Activated CD4-positive, alpha-beta T cell treated with anti-CD3 and anti-CD28 coated beads, Interleukin-2, amount 10 ng/mL, durations not matched to agents 24 days and 14 days (primary cell): Measurements from ENCODE around the gene SENP1. TPM values are rescaled to one million over a fixed set of nuclear protein-coding genes. Genes with fewer than 3 reads are reported as not detected.
A peak's percentile ranks its signal among the peaks of the same experiment; 100 is the strongest.
"Not testable (repeated sequence)": the region's sequence is repeated elsewhere in the genome, so short reads cannot be mapped to it uniquely, and the experiment has no call there.

Experiments used
- DNase-seq: peaks from one replicate; pipeline ENCODE4 v3.0.0; 2022
- H3K27ac Mint-ChIP-seq: one replicate; pipeline ENCODE4 v1.8.0; 2022; ENCODE audit warnings: mild to moderate bottlenecking, mixed read lengths
- H3K27me3 Mint-ChIP-seq: one replicate; pipeline ENCODE4 v1.8.0; 2022; ENCODE audit warnings: mixed read lengths
- H3K36me3 Mint-ChIP-seq: one replicate; pipeline ENCODE4 v1.8.0; 2022; ENCODE audit warnings: low read depth, mild to moderate bottlenecking, mixed read lengths
- H3K4me1 Mint-ChIP-seq: one replicate; pipeline ENCODE4 v1.8.0; 2021; ENCODE audit warnings: mixed read lengths
- H3K4me3 Mint-ChIP-seq: one replicate; pipeline ENCODE4 v1.8.0; 2022; ENCODE audit warnings: mild to moderate bottlenecking, moderate library complexity, mixed read lengths
- H3K9me3 Mint-ChIP-seq: one replicate; pipeline ENCODE4 v1.8.0; 2021; ENCODE audit warnings: mixed read lengths
- intact Hi-C: fragments of 100-400 bp; cut with micrococcal nuclease; formaldehyde crosslinking; loops from one replicate; pipeline ENCODE4 v1.15.1; 2023
- total RNA-seq: library from RNA; stranded (reverse); gene quantifications from 2 replicates; pipeline ENCODE4 v1.2.3, GENCODE V29; 2022

The SENP1 gene
- 55.4 and 58.6 TPM in 2 replicates for total RNA-seq

DNA sequence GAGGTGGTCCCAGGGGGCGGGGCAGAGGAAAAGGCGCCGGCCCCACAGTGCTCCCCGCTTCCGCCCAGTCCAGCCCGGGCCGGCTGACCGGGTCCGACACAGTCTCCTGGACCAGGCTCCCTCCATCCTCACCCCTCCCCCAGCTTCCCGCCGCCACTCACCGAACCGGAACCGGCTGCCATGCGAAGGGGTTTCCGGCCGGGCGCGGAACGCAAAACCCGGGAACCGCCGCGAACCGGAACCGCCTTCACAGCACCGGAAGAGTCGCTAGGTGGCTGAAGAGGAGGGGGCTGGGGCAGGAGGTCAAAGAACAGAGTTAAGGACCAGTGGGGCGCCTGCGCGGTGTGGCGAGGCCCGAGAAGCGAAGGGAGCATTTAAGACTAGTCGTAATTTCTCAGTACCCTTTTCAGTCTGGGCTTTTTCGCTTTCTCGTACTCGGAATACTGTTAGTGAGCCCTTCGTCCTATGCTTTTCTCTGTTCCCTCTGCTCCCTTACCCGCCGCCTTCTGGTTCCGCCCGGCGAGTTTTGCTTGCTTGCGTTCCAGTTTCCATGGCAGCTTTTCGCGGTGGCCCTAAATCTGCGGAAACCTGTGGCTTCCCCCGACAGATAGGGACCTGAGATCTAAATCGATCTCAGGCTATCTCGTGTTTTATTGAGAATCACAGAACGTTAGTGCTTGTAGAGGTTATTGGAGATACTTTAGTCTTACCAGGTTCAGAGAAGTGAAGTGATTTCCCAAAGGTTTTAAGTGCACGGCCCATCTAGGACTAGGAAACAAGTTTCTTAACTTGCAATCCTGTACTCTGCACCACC is at the start of gene SENP1:
Gene SENP1 (minus strand): TSS at position 213 of the 814 bp plus-strand sequence. CDS start 4,607 bp downstream, outside the sequence.
- peak; percentile 97 for DNase-seq
- H3K27ac Mint-ChIP-seq: peak within 1 kb of the TSS; percentile 95
- H3K36me3 Mint-ChIP-seq: peaks cover 8% of the 10 kb centered on the region

DNA sequence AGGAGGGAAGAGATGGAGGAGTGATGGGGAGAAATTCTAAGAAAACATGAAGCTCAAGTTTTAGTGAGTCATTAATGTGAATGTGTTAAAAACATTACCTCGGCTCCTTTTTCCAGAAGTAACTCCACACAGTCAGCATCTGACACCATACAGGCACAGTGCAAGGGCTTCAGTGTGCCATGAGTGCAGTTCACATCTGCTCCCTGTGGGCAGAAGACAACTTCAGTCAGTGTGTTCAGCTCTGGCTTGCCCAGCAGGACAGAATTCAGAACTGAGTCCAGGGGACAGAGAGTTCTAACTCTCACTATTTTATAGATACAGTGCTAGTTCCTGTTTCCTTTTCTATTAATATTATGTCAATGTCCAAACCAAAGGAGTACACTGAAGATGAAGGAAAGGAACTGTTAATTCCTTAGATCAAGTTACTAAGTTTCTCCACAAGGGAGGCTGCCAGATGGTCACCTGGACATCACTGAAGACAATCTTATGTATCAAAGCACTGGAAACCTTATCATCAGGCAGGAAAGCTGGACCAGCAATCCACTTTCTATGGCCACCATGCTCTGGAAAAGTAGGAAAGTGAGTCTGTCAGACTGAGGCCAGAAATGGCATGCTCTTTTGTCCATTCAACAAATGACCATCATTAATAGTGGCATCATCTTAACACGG is 45.4 kb upstream of the SENP1 start:
- H3K4me3 Mint-ChIP-seq: no peak overlapping the region
- peak overlapping the region; percentile 20 for H3K27ac Mint-ChIP-seq
- no peak for DNase-seq
- no peaks in the 10 kb centered on the region for H3K9me3 Mint-ChIP-seq
- H3K4me1 Mint-ChIP-seq: peaks cover 15% of the 10 kb centered on the region
- no peaks in the 10 kb centered on the region for H3K27me3 Mint-ChIP-seq
- H3K36me3 Mint-ChIP-seq: peaks cover 40% of the 10 kb centered on the region
- intact Hi-C loops: no loop called here

More for the DNA sequence above, at the start of gene SENP1:
- Mint-ChIP-seq H3K4me3 (peak within 1 kb of the TSS; percentile 97), H3K27me3 (peaks cover 6% of the 10 kb centered on the region), H3K9me3 (no peaks in the 10 kb centered on the region), H3K4me1 (peaks cover 39% of the 10 kb centered on the region)
- intact Hi-C loops: loop anchor here (1.0 to 5.0 kb wide), 7 partner anchors 13 to 891 kb away; partner anchors contain the start of genes ASB8, CCDC184, PFKM and VDR

DNA sequence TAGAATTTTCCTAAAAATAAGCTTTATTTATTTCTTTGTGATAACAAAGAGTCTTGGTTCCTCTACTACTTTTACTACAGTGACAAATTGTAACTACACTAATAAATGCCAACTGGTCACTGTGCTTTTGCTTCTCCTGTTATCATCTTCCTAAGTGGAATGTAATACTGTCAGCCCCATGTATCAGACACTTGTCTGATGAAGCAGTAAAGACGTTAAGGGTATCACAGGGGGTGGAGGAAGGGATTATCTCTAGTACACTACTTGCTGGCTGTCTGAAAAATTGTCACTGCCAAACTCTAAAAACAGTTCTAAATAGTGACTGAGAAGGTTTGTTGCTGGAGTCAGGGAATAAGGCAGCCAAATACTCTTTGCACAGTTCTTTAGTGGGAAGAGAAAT is 40.1 kb upstream of the SENP1 start:
- H3K27me3 Mint-ChIP-seq: no peaks in the 10 kb centered on the region
- H3K27ac Mint-ChIP-seq: no peak overlapping the region

DNA sequence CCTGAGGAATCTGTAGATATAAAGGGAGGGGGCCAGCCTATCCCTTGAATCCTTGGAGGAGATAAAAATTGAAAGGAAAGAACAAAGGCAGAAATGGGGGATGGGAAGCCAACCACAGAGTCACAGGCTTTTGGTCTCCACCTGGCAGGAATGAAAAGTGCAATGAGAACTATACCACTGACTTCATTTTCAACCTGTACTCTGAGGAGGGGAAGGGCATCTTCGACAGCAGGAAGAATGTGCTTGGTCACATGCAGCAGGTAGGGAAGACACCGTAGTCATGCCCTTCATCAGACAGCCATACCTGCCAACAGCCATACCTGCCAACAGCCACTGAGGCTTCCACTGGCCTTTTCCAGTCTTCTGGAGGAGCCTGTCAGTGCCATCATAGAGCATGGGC is 38.0 kb upstream of the SENP1 start:
- peaks cover 25% of the 10 kb centered on the region for H3K36me3 Mint-ChIP-seq
- H3K27ac Mint-ChIP-seq: no peak overlapping the region
- H3K27me3 Mint-ChIP-seq: no peaks in the 10 kb centered on the region
- intact Hi-C loops: no loop called here
- peaks cover 2% of the 10 kb centered on the region for H3K4me1 Mint-ChIP-seq
- no peak overlapping the region for H3K4me3 Mint-ChIP-seq
- no peak for DNase-seq
- no peaks in the 10 kb centered on the region for H3K9me3 Mint-ChIP-seq

More for the DNA sequence above, 40.1 kb upstream of the SENP1 start:
- H3K4me1 Mint-ChIP-seq: peaks cover 2% of the 10 kb centered on the region
- no peak overlapping the region for H3K4me3 Mint-ChIP-seq
- no peak for DNase-seq
- intact Hi-C loops: no loop called here
- H3K9me3 Mint-ChIP-seq: no peaks in the 10 kb centered on the region
- H3K36me3 Mint-ChIP-seq: peaks cover 37% of the 10 kb centered on the region

DNA sequence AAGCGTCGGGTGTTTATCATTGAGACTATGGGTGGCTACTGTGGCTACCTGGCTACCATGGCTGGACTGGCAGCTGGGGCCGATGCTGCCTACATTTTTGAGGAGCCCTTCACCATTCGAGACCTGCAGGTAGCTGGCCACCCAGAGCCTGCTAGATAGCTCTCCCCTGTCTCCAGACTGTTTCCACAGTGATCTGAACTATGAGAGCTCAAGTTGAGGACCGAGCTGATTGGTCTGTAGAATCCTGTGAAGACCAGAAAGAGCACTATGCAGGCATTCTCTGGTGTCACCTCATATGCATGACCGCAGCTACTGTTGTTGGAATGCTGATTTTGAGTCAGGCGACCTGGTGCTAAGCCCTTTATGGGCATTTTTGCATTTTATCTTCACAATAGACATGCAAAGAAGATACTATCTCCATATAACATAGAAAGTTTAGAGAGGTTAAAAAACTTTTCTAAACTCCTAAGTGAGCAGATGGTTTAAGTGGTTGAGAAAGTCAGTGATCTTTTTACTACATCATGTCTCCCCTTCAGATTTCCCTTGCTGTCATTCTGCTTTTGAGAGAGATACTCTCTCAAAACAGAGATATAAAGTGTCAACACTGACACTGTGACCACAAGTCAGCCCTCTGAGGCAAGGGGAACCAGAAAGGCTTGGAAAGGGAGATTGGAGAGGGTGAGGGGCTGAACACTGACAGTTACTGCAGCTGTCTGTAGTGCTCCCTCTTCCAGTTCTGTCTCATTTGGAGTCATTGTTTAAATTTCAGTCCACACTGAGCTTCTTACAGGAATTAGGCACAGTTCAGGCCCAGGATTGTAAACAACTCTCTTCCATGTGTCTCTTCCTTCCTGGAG is 37.2 kb upstream of the SENP1 start:
- intact Hi-C loops: no loop called here
- DNase-seq: no peak
- Mint-ChIP-seq H3K36me3 (peaks cover 24% of the 10 kb centered on the region), H3K4me1 (peaks cover 2% of the 10 kb centered on the region), H3K4me3 (no peak overlapping the region), H3K27ac (no peak overlapping the region), H3K27me3 (no peaks in the 10 kb centered on the region), H3K9me3 (no peaks in the 10 kb centered on the region)

DNA sequence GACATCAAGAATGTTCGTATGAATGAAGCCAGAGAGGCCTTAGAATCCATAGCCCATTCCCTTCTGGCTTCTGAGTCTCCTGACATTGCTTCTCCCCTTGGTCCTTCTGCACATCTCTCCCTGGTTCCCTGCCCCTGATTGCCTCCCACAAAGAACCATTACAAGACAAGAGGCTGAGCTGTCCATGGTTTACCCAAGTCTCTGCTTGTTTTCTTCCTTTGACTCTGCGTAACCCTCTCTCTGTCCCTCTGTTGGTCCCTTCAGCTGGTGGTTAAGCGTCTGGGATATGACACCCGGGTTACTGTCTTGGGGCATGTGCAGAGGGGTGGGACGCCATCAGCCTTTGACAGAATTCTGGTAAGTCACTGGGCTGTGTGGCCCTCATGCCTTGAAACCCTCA is 29.1 kb upstream of the SENP1 start:
- Mint-ChIP-seq H3K4me3 (no peak overlapping the region), H3K9me3 (no peaks in the 10 kb centered on the region), H3K36me3 (peaks cover 34% of the 10 kb centered on the region), H3K4me1 (no peaks in the 10 kb centered on the region), H3K27me3 (no peaks in the 10 kb centered on the region), H3K27ac (no peak overlapping the region)
- intact Hi-C loops: no loop called here
- DNase-seq: no peak

DNA sequence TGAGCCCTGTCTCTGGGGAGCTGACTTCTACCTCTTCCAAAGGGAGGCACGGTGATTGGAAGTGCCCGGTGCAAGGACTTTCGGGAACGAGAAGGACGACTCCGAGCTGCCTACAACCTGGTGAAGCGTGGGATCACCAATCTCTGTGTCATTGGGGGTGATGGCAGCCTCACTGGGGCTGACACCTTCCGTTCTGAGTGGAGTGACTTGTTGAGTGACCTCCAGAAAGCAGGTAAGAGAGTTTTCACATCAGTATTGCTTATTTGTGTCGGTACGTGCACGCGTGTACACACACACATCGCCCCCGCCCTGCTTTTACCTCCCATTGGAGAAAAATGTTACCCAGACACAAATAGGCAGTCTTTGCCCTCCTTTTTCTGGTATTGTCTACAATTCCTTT is 26.9 kb upstream of the SENP1 start:
- Mint-ChIP-seq H3K4me3 (no peak overlapping the region), H3K27me3 (no peaks in the 10 kb centered on the region), H3K4me1 (no peaks in the 10 kb centered on the region), H3K9me3 (no peaks in the 10 kb centered on the region), H3K27ac (no peak overlapping the region), H3K36me3 (peaks cover 33% of the 10 kb centered on the region)
- DNase-seq: no peak
- intact Hi-C loops: no loop called here

DNA sequence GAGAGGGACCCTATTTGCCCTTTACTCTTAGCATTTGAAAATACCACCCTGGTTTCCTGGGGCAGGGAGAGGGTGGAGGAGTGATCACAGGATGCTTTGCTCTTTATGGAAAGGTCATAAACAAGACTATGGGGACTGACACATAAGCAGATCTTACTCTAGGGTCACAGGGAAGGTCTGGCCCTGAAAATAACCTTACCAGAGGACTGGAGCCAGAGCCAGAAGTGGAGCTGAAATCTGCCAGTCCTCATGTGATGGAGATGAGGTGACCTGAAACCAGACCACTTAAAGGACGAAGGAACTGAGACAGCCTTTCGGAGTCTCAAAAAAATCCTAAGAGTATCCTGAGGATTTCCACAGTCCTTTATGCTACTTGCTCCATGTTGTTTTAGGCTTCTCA is 25.6 kb upstream of the SENP1 start:
- intact Hi-C loops: no loop called here
- no peak for DNase-seq
- Mint-ChIP-seq H3K9me3 (no peaks in the 10 kb centered on the region), H3K36me3 (peaks cover 34% of the 10 kb centered on the region), H3K27ac (no peak overlapping the region), H3K4me1 (no peaks in the 10 kb centered on the region), H3K4me3 (no peak overlapping the region), H3K27me3 (no peaks in the 10 kb centered on the region)

DNA sequence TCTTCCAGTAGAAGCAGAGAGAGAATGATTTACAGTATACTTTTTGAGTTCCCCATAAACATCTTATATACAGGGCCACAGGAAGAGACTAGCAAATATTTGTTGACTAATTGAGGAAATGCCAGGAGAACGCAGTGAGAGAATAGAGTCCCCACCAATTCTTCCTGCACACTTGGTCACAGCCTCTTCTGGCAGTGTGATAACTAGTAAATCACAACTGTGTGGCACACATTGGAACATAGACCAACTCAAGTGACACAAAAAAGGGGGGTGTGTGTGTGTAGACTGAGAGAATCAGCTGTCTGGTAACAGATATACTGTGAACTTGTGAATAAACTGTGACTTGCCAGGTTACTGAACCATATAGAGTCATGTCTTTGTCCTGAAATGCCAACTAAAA is 23.5 kb upstream of the SENP1 start:
- H3K4me3 Mint-ChIP-seq: no peak overlapping the region
- H3K36me3 Mint-ChIP-seq: peaks cover 30% of the 10 kb centered on the region
- intact Hi-C loops: no loop called here
- no peaks in the 10 kb centered on the region for H3K4me1 Mint-ChIP-seq
- H3K9me3 Mint-ChIP-seq: no peaks in the 10 kb centered on the region
- H3K27ac Mint-ChIP-seq: no peak overlapping the region
- no peak for DNase-seq
- H3K27me3 Mint-ChIP-seq: no peaks in the 10 kb centered on the region

DNA sequence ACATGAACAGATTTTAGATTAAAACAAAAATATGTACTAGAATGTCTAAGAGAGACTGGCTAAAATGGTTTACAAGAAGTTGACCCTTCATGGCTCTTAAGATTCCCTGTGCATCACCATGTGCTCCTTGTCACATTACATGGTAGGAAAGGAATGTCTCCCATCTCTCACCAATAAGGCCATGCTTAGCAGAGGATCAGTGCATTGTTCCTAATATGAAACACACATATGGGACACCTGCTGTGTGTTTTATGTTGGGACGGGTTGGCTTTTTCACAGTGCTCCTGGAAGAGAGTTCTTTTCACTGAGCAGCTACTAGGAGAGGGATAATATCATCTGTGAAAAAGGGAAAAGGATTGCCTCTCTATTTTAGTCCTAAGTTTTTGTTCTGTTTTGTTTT is 22.9 kb upstream of the SENP1 start:
- peaks cover 28% of the 10 kb centered on the region for H3K36me3 Mint-ChIP-seq
- no peaks in the 10 kb centered on the region for H3K9me3 Mint-ChIP-seq
- intact Hi-C loops: no loop called here
- H3K27me3 Mint-ChIP-seq: no peaks in the 10 kb centered on the region
- H3K4me1 Mint-ChIP-seq: no peaks in the 10 kb centered on the region
- H3K4me3 Mint-ChIP-seq: no peak overlapping the region
- DNase-seq: no peak
- no peak overlapping the region for H3K27ac Mint-ChIP-seq

DNA sequence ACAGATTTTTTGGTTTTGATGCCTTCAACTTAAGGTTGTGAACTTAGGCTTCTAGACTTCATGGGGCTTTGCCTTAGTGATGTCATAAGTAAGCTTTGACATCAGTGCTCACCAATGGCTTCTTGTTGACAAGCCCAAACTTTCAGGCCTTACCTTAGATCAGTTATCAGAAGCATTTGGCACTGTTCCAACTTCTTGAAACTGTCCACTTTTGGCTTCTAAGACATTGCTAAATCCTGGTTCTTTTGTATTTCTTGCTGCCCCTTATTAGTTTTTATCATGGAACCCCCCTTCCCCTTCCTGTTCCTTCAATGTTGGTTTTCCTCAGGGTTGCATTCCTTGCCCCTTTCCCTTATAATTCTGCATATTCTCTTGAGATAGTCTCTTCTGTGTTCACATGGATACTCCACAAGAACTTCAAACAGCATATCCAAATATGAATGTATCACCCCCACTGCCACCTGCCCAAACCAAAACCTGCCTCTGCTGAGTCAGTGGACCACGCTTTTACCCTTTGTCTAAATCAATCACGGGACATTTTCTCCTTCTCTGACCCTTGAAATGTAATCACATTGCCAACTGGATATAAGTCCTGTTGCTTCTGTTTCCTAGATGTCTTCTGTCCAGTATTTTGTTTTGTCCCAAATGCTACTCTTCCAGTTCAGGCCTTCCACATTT is 21.2 kb upstream of the SENP1 start:
- H3K36me3 Mint-ChIP-seq: peaks cover 28% of the 10 kb centered on the region
- no peaks in the 10 kb centered on the region for H3K27me3 Mint-ChIP-seq
- no peak overlapping the region for H3K4me3 Mint-ChIP-seq
- H3K9me3 Mint-ChIP-seq: no peaks in the 10 kb centered on the region
- no peaks in the 10 kb centered on the region for H3K4me1 Mint-ChIP-seq
- intact Hi-C loops: no loop called here
- no peak for DNase-seq
- no peak overlapping the region for H3K27ac Mint-ChIP-seq

DNA sequence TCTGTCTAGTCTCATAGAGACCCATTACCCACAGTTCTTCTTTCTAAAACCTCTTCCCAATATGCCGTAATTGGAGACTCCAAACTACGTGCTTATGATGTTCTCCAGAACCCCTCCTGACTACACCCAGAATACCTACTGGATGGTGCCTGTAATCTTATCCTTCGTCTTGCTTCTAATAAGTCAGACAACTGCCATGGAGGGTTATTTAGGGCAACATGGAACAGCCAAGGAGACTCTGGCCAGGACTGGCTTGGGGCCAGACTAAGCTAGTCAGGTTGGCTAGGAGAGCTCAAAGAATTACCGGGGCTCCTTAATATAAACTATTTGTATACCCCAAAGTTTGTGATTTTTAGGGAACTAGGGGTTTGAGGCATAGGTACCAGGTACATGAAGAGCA is 20.1 kb upstream of the SENP1 start:
- intact Hi-C loops: no loop called here
- Mint-ChIP-seq H3K4me3 (no peak overlapping the region), H3K27ac (no peak overlapping the region), H3K36me3 (peaks cover 26% of the 10 kb centered on the region), H3K27me3 (no peaks in the 10 kb centered on the region), H3K9me3 (no peaks in the 10 kb centered on the region), H3K4me1 (peaks cover 1% of the 10 kb centered on the region)
- DNase-seq: no peak

DNA sequence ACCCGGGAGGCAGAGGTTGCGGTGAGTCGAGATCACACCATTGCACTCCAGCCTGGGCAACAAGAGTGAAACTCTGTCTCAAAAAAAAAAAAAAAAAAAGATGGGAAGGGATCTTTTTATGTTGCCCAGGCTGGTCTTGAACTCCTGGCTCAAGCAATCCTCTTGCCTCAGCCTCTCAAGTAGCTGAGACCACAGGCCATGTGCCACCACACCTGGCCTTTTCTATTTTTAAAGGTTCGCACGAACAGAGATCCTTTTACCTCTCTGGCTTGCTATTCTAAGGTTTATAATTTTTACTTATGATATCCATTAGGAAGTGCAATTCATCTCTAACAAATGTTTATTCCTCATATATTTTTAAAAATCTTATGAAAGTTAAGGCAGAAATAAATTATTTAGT is 19.7 kb upstream of the SENP1 start:
- H3K4me3 Mint-ChIP-seq, H3K27me3 Mint-ChIP-seq, H3K9me3 Mint-ChIP-seq, H3K27ac Mint-ChIP-seq, DNase-seq, intact Hi-C loops, H3K4me1 Mint-ChIP-seq: not testable (repeated sequence)
- peaks cover 26% of the 10 kb centered on the region for H3K36me3 Mint-ChIP-seq
